Right forelimb (tissue), 1 donor: ENCODE results near the gene ZC3H18.

Source experiments
- DNase-seq: peaks from one replicate; pipeline ENCODE4 v3.0.0-alpha.2; 2018

Gene ZC3H18

DNA sequence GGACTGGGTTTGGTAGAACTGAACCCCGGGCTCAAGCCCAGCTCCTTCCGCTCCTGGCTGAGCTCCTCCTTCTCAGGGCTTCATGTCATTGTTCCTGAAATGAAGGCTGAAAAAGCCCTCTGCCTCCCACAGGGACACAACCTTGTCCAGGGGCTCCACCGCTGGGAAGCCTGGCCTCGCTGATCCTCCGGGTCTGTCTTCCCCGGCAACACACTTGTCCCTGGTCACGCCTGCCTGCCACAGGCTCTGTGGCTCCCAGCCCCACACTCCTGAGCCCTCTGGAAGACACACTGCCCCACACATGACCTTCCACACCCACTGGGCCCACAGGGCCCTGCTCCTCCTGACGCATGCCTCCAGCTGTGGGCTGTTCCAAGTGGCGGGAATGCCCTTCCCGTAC is 18.0 kb upstream of the ZC3H18 start:
- no peak for DNase-seq

DNA sequence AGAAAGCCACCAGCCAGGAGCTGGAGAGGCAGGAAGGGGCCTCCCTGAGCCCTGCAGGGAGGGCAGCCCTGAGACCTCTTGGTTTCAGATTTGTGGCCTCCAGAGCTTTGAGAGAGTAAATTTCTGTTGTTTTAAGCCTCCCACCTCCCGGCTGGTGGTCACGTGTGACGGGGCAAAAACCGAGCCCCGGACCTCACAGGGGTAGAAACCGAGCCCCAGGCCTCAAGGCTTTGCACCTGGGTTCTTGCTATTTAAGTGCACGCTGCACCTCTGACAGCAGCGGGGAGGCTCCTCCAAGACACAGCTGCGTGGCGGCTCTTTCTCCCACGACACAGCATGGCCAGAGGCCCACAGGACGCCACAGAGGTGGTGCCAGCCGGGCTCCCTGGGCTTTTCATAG is 17.4 kb upstream of the ZC3H18 start:
- DNase-seq = no peak

DNA sequence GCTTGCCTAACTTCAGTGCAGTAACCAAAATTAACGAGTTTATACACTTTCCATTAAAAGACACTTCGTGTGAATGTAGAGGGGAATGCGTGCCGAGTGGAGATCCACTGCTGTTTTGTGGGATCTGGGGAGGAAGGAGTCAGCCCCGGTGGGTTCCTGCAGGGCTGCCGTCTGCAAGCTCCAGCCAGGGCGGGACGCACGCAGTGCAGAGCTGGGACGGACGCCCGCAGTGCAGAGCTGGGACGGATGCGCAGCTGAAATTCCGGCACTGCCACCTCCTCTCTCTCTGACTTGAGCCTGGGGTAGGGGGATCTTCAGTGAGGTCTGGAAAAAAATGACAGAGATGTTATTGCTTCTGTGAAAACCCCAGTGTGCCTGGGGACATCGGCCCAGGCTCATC is 16.5 kb upstream of the ZC3H18 start:
- no peak for DNase-seq

DNA sequence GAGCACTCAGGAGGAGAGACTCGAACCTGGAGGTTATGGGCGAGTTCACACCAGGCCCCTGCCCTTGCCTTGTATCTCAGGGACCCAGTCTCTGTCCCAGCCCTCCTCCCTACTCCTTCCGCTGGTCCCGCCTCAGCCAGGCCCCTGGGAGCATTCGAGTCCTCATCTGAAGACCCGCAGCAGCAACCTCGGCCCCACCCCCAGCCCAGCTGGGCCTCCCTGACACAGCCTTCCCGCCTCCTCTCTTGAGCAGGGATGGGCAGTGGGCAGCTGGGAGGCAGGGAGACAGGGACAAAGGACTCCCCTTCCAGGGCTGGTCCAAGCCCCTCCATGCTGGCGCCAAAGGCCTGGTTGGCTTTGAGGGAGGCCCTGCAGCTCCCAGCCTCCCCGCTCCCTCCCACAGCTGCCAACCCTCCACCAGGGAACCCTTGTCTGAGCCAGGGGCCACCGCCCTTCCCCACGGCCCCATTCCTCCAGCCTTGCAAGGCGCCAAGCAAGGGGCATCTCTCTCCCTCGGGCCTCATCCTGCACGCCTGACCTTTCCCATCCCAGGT is 15.4 kb upstream of the ZC3H18 start:
- DNase-seq = no peak

DNA sequence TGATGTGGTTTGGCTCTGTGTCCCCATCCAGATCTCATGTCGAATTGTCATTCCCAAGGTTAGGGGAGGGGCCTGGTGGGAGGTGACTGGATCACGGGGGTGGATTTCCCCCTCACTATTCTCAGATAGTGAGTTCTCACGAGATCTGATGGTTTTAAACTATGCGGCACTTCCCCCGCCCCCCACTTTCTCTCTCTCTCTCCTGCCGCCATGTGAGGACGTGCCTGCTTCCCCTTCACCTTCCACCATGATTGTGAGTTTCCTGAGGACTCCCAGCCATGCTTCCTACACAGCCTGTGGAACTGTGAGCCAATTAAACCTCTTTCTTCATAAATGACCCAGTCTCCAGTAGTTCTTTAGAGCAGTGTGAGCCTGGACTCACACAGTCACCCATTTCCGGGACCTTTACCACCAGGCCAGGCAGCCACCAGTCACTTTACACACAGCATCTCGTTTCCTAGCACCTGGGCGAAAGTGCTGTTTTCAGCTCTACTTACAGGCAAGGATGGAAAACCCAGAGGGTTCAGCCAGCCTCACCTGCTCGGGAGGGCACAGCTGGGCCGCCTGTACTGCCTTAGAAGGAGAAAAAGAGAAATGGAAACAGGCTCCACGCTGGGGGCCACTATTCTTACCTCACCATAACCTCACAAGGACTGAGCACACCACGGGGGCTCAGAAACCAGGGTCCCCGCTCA is 13.8 kb upstream of the ZC3H18 start:
- no peak for DNase-seq

DNA sequence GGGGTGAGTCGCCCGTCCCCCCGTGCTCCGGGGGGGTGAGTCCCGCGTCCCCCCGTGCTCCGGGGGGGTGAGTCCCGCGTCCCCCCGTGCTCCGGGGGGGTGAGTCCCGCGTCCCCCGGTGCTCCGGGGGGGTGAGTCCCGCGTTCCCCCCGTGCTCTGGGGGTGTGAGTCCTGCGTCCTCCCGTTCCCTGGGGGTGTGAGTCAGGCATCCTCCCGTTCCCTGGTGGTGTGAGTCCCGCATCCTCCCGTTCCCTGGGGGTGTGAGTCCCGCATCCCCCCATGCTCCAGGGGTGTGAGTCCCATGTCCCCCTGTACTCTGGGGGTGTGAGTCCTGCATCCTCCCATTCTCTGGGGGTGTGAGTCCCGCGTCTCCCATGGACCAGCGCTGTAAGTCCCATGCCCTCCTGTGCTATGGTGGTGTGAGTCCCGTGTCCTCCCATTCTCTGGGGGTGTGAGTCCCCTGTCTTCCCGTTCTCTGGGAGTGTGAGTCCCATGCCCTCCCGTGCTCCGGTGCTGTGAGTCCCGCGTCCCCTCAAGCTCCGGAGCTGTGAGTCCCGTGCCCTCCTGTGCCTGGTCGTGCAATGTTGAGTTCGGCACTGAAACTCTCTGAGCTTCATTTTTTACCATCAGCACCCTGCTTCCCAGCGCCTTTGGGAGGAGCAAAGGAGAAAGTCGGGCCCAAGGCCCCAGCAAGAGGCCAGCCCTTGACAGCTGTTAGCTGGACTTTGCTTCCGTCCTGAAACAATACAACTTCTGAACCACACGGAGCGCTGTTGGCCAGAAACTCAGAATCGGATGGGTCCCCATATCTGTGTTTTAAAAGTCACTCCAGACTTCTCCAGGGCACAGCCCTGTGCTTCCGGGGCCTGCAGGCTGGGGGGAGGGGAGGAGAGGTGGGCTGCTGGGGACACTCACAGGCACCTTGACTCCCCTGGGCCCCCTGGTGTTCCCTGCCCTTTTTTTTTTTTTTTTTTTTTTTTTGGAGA is 11.5 kb upstream of the ZC3H18 start:
- DNase-seq = peak; percentile 62

DNA sequence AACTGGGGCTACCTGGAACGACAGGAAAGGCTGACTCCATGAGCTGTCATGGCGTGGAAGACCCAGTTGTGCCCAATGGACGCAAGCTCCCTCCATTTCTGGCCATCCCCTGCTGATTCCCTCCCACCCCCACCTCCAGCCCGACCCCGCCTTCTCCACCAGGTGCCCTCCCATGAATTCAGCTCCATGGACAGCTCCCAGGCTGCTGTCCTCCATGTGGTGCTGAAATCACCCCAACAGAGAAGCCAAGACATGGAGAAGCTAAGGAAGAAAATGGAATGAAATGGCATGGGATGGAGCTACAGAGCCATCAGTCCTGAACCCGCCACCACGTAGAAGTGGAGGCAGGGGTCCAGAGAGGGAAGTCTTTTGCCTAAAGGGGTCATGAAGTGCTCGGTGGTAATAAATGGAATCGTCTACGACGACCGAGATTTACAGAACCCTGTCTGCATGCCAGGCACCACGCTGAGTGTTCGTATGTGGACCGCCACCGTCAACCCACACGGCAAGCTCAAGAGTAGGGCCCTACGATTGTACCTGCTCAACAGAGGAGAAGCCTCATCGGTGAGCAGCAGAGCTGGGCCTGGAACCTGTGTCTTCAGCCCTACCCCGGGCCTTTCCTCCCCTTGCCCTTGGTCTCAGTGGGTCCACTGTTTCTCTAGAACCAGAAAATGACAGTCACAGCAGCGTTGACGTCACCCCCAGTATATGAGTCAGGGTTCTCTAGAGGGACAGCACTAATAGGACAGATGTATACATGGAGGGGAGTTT is 9.3 kb upstream of the ZC3H18 start:
- no peak for DNase-seq

DNA sequence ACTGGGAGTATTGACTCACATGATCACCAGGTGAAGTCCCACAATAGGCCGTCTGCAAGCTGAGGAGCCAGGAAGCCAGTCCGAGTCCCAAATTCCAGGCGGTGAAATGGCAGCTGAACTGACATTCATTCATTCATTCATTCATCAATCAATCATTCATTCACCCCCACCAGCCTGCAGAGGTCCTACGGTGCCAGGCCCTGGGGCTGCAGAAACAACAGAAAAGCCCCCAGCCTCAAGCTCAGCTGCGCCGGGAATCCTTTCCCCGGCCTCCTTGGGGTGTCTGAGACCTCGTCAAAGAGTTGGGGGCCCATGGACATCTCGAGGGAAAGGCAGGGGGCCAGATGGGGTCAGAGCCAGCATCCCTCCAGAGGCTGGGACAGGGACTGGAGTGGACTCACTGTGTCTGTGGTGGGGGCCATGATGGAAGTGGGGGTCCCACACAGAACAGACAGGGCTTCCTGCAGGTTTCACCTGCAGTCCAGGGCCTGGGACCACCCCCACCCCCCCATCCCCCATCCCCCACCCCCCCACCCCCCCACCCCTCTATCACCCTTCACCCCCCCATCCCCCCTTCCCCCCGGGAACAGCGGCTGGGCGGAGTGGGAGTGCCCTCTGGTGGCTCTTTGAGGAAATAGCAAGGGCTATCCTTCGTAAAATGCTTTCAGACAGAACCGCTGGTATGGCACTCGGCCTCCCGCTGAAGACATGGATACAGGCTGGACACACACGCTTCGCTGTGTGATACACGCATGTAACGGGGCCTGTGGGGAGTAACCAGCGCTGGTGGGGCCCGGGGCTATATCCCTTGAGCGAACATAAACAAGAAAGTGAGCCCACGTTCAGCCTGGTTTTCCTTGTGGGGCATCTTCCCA is 8.5 kb upstream of the ZC3H18 start:
- DNase-seq = no peak

DNA sequence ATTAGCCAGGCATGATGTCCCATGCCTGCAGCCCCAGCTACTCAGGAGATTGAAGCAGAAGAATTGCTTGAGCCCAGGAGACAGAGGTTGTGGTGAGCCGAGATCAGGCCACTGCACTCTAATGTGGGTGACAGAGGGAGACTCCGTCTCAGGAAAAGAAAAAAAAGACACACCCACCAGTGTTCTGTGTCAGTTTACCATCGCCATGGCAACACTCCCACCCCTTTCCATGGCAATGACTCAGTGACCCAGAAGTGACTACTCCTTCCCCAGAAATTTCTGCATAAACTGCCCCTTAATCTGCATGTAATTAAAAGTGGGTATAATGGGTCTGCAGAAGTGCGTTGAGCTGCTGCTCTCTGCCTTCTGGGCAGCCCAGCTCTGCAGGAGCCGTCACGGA is 4.0 kb upstream of the ZC3H18 start:
- DNase-seq = no peak

DNA sequence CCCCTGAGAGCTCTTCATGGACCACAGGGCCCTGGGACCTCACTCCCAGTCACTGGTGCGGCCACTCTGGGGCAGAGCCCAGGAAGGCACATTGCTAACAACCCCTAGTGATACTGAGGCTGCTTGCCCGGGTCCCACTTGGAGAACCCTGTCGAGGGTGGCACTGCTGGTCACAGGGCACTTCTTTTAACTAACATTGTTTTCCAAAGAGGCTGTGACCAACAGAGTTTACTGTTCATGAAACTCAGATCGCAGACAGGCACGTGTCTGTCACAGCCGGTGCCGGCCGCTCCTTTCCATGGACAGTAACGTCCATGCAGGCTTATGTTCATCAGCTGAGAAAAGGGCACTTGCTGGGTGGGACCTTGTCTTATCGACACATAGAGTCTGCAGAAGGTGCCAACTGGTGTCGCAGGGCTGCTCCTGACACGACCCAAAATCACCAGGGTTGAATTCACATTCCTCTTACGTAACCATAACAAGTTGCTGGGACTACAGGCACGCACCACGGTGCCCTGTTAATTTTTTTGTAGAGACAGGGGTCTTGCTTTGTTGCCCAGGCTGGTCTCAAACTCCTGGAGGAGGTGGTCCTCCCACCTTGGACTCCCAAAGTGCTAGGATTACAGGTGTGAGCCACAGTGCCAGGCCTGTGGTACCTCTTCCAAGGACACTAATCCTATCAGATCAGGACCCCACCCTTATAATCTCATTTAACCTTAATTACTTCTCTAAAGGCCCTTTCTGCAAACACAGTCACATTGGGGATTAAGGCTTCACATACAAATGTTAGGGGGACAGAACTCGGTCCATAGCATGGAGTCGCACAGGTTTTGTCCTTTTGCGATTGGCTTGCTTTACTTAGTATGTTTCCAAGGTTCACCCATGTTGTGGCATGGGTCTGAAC is 1.2 kb upstream of the ZC3H18 start:
- DNase-seq = no peak

DNA sequence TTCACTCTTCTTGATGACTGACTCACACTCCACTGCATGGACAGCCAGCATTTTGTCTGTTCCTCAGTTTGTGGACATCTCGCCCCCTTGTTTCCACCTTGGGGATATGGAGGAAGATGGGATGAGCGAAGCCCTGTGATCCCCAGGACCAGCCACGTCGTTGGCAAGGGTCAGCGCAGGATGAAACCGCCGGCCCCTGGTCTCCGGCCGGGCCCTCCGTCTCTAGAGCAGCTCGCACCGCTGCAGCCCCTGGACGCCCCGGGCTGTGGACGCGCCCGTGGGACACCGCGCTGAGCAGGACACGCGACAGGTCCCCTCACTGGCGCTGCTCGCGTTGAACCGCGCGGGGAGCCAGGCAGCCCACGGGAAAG is 604 bp upstream of the ZC3H18 start:
- peak; percentile 55 for DNase-seq

DNA sequence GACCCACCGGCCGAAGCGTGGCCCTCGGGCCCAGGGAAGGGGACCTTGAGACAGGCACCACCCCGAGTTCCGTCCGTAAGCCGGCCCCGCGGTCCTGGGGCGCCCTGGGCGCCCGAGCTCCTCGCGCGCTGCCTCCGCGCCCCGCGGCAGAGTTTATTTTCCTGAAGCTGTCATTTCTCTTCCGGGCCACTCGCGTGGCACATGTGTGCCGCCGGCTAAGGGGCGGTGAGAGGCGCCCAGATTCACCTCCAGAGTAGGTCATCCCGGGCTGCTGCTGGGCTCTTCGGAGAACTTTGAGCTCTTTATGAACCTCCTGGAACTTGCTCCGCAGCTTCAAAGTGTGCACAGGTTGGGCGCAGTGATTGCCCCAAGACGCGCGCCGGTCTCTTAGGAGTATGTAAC is 489 bp downstream of the ZC3H18 start:
- no peak for DNase-seq

DNA sequence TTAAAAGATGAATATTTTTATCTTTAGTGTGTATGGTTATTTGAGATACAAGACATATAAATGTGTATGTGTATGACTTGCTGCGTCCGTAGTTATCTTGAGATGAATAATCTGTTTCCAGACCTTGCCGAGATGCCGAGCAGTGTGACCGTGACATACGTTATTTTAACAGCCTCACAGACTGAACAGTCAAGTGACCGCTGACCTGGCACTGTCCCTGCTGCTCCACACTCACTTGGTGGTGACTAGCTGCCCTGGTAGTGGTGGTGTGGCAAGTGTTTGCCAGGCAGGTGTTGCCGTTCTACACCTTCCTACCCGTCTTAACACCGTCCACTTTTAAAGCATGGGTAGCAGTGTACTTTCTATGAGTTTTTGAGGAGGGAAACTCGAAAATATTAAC is 5.0 kb downstream of the ZC3H18 start:
- no peak for DNase-seq

DNA sequence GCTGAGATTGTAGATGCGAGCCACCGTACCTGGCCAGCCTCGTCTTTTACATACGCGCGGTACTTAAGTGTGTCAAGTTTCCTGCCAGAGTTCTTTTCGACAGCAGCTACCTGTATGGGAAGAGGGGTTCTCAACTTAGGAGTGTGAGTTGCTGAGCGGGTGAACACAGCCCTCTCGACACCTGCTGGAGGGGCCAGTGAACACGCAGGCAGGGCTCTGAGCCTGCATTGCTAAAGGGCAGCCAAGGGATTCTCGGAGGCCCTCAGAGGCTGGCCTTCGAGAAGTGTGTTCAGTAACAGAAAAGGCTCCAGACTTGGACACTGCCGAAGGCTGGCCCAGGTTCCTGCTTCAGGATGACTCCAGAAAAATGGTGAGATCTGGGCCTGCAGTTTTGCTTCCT is 6.1 kb downstream of the ZC3H18 start:
- no peak for DNase-seq

DNA sequence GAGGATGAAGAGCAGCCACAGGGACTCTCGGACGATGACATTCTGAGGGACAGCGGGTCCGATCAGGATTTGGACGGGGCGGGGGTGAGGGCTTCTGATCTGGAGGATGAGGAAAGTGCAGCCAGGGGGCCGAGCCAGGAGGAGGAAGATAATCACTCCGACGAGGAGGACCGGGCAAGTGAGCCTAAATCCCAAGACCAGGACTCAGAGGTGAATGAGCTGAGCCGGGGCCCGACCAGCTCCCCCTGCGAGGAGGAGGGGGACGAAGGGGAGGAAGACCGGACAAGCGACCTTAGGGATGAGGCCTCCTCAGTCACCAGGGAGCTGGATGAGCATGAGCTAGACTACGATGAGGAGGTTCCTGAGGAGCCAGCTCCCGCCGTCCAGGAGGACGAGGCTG is 7.0 kb downstream of the ZC3H18 start:
- no peak for DNase-seq

DNA sequence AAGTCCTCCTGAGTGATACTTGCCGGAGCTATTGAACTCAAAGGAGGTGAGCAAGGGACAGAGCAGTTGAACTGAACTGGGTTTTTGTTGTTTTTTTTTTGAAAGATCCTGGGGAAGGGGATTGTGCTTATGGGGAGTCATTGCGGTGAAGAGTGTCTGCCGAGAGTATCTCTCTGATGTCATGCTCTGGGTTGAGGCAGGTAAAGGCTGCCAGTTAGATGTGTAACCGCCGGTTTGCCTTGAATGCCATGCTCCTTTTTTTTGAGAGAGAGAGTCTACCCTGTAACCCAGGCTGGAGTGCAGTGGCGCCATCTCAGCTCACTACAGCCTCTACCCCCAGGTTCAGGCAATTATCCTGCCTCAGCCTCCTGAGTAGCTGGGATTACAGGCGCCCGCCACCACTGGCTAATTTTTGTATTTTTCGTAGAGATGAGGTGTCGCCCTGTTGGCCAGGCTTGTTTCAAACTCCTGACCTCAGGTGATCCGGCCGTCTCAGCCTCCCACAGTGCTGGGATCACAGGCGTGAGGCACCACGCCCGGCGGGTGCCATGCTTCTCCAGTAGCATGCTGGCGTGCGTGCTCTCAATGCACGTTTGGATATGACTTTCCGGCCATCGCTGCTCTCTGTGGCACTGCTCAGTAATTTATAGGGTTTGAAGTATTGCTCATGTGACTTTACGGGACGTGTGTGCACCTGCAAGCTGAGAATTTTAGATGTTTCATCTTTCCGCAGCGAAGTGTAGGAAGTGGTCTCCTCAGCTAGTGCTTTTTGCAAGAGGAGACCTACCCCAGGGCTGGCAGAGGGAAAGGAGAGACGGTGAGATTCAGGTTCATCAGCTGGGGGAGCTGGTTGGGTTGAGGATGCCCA is 8.5 kb downstream of the ZC3H18 start:
- no peak for DNase-seq

DNA sequence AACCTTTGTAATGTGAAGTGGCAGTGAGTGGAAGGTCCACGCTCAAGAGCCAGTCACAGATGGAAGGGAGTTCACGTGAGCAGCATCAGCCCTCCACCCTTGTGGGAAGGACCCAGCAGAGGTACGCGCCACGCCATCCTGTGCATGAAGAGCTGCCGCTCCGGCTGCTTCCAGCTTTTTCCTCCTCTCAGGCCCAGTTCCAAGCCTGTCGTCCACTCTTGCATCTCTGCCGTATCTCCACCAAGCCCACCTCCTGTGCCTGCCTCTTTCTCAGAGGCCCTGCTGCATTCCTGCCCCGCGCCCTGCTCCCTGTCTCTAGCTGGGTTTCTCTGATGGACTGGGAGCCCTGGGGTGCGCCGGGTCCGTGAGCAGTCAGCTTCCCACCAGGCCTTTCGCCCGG is 10.2 kb downstream of the ZC3H18 start:
- DNase-seq = no peak

DNA sequence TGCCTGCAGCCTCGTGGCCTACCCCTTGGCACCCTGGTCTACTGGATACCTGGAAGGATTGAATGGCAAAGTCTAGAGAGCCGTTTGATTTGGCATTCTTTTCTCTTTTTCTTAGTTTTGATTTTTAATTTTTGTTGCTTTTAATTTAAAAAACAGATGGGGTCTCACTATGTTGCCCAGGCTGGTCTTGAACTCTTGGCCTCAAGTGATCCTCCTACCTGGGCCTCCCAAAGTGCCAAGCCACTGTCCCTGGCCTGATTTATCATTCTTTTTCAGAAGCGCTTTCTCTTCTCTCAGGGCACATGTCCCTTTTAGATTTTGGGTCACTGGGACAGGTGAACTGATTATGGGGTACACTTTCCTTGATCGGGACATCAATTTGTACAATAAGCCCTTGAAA is 10.8 kb downstream of the ZC3H18 start:
- DNase-seq = no peak

DNA sequence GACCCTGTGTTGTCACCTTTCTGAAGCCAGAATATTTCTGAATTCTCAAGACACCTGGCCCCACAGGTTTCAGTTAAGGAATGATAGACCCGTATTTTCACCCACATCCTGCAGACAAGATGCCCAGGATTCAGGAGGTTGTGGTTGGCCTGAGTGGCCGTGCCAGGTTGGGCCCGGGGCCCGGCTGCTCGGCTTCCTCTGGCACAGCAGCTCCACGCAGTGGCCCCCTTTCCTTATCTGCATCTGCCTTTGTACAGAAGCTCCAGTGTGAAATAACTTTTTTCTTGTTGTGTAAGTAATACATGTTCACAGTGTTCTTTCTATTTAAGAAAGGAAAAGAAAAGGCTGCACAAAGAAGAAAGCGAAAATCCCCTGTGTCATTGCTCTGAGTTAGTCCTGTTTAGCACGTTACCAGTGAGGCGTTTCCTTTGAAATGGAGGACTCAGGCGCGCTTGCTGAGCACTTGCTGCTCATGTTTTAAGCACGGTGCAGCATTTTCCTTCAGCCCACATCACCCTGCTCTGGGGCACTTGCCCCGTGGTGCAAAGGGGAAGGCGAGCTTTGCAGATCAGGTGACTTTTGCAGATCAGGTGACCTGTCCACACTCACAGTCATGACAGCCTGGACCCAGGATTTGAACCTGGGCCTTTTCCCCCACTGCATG is 12.8 kb downstream of the ZC3H18 start:
- DNase-seq = no peak

DNA sequence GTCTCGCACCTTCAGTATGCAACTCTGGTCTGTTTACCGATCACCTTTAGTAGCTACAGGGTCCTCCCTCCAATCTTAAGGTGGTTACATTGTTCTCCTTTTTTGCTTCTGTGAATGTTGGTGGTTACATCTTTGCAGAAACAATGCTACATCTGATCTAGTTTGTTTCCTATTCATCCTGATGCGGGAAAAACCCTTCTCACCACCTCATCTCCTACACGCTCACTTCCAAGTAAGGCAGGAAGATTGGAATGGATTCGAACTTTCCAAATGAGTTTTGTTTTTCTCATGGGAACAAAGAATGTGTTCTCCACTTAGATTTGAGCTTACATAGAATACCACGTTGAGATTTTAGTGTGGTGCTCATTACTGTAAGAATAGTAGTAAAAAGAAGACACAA is 14.5 kb downstream of the ZC3H18 start:
- no peak for DNase-seq
